GM19043 (cell line): ENCODE measurements around the gene GEN1.

ENCODE experiments used
- ATAC-seq: cut with Tn5 transposase; IDR thresholded peaks from one replicate; pipeline ENCODE4 v1.9.1; 2021; ENCODE audit warnings: low read depth; ENCODE audit not compliant: unreplicated experiment

GEN1 gene

DNA sequence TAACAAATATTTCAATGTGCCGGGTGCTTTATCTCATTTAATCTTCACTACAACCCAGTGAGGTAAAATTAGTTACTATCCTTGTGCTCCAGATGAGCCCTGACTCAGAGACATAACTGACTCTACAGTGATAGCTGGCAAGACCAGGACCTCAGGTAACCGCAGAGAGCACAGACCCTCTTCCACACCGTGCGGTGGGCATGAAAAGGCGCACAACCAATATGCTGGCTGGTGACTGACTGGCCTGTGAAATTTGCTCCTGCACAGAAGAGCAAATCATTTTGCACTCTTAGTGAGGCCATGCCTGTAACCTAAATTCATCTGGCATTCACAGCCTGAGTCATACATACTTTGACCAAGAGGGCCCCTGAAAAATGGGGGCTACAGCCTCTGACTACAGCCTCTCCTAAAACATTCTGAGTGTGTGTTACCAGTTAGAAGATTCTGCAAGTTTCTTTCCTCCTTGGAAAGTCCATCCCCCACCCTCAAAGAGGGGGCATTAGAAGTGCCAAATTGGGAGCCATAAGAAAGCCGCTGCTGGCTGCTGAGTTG, 39.9 kb downstream of the GEN1 start:
- ATAC-seq, result no peak

DNA sequence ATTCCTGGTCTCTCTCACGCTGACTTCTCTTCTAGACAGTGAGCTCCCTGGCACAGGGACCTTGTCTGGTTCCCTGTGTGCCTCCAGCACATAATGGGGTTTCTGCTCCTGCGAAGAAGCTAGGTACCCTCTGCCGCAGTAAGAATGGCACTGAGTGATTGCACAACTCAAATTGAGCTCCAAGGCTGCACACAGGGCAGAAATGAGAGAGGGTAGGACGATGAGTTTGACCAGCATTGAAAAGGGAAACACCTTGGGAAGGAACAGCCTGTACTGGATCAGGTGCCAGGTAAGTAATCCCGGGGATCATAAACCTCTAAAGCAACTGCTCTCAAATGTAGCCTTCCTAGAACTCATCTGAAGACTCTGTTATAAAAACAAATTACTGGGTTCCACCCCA, 41.4 kb downstream of the GEN1 start:
- no peak for ATAC-seq

DNA sequence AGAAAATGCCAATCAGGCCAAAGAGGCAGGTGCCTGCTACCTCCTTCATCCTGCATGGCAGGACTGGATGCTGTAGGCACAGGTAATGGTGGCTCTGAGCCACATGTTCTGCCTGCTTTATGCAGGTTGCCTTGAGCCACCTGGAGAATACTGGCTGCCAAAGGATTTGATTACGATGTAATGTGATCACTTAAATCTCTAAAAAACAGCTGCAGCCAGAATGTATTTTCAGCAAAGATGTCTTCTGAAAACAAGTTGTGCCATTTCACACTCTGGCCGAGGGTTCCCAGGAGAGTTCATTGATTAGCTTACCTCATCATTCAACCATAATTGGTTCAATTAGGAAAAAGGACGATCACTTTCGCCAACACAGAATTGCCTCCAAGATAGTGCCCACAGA, 44.4 kb downstream of the GEN1 start:
- no peak for ATAC-seq

DNA sequence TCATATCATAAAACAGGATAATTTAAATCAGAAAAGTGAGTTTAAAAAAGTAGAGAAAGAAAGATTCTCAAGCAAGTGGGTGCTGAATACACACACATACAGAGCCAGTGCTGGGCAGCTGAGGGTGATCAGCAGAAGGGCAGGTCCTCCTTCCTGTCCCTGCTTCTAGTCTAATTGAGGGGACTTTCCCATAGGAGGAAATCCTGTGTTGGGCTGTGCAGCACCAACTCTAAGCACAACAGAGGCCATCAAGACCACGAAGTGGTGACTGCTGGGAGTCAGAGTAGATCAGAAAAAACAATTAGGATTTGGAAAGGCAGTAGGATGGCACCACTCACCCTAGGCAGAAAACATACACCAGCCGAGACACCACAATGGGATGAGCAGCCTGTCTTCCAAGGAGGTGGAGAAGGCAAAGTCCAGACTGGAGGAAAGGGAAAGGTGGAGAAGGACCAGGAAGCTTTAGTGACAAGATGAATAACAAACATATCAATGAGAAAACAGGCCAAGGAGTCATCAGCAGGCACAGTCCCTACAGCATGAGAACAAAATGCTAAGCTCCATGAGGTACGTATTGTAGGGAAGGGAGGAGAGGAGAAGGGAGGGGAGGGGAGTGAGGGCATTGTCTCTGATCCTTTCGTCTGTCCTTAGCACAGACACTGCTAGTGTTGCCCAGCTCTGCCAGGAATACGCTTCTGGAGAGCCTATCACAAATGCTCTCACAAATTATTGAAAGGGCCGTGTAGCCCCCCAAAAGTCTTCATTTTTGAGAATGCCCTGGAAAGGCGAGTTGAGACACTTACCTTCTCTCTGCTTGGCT, 45.6 kb downstream of the GEN1 start:
- ATAC-seq, result no peak

DNA sequence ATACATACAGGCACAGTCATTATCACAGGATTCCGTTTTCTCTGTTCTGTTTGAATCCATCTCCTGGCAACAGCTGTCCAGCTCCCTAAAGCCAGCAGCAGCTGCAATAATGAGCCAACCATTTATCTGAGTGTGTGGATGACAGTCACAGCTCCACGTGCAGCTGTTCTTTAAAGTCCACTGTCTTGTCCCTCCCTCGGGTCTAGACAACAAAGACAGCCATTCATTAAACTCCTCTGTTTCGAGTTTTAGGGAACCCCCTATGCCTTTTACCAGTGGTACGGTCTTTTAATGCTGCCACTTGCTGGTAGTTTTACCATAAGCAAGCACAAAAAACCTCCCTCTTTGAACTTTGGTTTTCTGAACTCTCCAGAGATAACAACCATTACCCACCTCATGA, 46.3 kb downstream of the GEN1 start:
- ATAC-seq, result no peak

DNA sequence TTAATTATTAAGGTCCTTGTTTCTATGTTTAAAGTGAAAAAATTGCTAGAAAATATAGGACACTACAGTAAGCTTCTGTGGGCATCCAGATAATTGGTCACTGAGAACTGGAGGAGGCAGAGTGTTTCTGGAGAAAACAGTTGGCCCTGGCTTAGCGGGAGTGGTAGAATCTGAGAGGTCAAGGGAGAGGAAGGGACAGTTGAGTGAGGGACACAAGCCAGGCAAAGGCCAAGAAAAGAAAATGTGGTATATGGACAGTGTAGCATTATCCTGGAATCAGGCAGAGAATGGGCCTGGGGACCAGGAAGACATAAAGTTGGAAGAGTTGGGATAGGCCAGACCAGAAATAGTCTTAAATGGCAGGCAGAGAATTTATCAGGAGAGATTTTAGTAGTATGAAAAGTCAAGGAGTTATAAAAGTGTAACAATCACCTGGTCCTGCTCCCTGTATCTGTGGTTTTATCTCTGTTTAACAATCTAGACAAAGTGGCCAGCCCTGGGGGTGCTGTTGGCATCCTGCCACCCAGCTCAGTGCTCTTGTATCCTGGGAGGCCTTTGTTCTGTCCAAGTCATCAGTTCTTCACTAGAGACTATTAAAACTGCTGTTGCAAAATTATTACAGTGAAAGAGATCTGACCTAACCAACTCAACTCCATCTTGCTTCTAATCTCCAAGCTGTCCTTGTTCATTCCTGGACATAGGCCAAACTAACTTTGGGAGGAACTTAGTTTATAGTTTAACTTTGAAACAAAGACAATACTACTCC, 46.9 kb downstream of the GEN1 start:
- no peak for ATAC-seq

DNA sequence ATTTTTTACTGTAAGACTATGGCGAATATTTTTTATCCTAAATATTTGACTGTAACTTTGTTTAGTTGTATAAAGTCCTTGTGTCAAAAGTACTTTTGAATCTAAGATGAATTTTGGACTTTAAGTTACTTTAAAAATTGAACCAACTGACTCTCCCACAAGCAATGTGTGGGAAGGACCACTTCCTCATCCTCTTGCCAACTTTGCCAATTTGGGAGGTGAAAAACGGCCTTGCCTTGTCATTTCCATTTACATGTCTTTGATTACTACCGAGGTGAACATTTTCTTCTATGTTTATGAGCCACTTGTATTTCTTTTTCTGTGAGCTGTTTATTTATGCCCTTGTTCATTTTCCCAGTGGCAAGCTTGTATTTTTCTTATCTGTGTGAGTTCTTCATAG, 49.6 kb downstream of the GEN1 start:
- no peak for ATAC-seq

DNA sequence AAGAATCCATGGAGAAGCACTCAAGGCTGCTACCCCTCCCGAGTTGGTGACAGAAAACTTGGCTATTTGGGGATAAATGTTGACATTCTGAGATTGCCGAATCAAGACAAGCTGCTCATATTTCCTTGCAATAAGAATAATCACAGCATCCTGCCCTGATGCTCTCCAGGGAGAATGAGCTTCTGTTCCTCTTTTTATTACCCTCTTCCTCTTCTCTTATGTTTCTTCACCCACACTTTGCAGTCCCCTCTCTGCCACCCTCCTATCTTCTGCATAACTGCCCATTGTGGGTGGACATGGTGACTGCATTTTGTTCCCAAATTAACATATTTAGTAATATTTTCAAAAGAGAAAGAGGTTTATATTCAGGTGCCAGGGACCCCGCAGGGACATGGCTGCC, 50.4 kb downstream of the GEN1 start:
- ATAC-seq, result peak; percentile 61

DNA sequence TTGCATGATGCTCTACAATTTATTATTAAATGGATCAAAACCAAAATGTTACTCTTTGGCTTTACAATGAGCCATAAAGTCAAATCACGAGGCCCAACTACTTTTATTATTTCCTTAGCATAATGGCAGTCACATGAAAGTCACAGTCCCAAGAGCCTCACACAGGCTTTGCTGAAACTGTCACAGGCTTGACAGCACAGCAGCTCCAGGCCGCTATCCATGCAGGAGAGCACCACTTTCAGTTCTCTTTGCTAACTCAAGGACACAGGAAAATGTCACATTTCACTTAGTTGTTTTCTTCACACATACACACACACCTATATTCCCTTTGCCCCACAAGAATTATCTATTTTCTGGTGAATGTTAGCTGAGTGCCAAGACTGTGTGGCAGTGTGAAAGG, 51.2 kb downstream of the GEN1 start:
- ATAC-seq, result no peak

DNA sequence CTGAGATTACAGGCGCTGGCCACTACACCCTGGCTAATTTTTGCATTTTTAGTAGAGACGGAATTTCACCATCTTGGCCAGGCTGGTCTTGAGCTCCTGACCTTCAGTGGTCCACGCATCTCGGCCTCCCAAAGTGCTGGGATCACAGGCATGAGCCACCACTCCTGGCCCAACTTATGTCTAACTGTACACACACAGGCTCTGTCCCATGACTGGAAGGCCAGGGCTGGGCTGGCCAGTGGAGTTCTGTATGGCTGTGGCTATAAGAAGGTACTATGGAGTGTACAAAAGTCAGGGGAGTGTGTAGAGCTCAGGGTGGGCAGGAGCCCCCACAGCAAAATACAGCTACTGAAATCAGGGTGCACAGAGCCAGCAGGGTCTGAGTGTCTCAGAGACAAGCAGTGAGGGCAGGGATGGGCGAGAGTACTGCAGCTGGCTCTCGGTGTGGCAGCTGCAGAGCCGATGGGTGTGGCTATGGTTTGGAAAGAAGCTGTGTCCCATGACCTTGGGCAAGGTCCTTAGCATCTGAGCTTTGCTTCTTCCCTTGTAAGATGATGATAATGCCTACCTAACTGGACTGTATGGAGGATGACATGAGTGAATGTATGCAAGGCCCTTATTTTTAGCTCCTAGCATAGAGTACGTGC, 51.9 kb downstream of the GEN1 start:
- ATAC-seq, result no peak

DNA sequence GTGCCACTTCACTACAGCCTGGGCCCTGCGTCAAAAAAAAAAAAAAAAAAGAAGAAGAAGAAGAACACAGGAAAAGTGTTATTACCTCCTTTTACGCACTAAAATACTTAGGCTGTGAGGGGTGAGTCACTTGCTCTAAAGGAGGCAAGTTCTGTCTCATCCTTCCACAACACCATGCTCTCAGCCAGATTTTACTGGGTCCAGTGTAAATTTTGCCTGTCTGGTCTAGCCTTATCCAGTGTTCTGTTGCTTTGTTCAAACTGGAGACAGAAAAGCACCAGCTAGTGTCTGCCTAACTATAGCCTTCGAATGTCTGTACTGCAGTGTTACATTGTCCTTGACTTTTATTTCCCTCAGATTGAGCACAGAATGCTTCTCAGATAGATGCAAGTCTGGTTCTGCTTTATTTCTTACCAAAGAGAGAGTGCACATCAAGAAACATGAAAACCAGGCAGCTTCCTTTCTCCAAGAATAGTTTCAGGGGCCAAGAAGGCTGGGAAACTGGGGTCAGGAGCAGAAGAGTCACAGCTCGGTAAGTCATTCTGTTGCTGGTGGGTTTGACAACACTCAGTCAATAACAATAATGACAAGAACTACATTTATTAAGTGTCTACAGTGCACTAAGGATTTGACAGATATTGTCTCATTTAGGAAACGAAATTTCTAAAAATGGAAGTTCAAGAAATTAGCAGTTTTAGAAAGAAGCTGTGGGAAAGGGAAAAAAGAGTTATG, 59.2 kb downstream of the GEN1 start:
- peak; percentile 41 for ATAC-seq

DNA sequence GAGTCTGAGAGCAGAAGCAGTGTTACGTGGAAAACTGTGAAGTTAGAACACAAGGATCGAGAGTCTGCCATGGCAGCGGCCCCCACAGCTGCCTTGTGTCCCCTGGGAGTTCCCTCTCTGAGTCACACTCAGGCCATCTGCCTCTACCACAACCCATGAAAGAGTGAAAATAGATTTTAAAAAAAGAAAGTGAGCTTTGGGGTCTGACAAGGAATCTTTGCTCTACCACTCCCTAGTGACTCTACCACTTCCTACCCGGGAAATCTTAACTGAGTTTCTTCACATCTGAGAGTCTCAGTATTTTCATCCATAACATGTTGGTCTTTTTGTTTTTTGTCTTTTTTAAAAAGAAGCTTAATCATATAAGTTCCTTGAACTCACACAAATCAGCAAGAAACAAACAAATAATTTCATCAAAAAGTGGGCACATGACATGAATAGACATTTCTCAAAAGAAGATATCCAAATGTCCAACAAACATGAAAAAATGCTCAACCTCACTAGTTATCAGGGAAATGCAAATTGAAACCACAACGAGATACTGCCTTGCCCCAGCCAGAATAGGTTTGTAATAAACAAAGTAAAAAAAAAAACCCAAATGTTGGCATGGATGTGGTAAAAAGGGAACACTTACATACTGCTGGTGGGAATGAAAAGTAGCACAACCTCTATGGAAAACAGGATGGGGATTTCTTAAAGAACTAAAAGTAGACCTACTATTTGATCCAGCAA, 60.0 kb downstream of the GEN1 start:
- peak; percentile 83 for ATAC-seq

DNA sequence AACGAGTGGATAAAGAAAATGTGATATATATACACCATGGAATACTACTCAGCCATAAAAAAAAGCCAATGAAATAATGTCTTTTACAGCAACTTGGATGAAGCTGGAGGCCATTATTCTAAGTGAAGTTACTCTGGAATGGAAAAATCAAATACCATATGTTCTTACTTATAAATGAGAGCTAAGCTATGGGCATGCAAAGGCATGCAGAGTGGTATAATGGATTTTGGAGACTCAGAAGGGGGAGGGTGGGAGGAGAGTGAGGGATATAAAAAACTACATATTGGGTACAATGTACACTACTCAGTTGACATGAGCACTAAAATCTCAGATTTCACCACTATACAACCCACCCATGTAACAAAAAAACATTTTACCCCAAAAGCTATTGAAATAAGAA, 60.7 kb downstream of the GEN1 start:
- ATAC-seq, result no peak

DNA sequence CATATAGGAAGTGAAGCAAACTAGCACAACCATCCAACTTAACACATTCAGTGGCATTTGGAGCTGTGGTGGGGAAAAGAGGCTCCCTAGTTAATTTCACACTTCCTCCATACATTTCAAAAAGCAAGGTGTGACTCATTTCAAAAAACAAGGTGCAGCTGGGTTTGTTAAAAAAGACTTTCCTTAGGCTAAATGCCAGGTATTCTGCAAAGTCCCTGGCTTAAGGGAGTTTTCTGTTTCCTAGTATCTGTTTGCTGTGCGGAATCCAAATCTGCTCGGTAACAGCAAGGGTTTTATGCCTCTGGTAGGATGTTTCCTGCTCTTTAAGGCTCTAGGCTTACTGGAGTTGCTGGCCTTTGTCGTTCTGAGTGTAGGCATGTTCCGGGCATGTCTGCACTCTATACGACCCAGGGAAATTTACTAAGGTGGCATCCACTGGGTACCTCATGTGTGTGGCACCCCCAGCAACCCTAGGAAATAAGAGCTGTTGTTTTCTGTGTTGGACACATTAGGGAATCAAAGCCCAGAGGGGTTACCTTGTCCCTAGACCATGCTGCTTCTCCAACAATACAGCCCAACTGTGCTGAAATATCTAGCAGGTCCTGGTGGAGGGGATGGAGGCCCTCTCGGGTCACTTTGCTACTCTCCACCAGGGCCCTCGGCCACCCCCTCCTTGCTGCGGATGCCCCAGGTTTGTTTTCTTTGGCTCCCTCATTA, 61.7 kb downstream of the GEN1 start:
- peak; percentile 23 for ATAC-seq

DNA sequence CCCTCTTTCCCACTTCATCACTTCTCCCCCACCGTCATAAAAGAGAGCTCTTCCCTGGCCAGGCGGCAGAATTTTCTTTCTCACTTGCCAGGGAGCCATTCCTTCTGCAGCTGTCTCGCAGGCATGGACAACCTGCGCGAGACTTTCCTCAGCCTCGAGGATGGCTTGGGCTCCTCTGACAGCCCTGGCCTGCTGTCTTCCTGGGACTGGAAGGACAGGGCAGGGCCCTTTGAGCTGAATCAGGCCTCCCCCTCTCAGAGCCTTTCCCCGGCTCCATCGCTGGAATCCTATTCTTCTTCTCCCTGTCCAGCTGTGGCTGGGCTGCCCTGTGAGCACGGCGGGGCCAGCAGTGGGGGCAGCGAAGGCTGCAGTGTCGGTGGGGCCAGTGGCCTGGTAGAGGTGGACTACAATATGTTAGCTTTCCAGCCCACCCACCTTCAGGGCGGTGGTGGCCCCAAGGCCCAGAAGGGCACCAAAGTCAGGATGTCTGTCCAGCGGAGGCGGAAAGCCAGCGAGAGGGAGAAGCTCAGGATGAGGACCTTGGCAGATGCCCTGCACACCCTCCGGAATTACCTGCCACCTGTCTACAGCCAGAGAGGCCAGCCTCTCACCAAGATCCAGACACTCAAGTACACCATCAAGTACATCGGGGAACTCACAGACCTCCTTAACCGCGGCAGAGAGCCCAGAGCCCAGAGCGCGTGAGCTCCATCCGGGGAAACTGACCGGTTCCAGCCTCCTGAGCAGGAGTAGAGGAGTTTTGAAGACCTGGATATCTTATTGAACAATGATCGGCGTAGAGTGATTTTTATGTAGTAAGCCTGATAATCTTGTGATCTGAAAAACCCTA, 62.7 kb downstream of the GEN1 start, which contains the start of gene MSGN1:
Gene MSGN1 (plus strand): TSS at position 65 of the 850 bp plus-strand sequence. CDS start 59 bp downstream, at position 124.
- ATAC-seq, result no peak

DNA sequence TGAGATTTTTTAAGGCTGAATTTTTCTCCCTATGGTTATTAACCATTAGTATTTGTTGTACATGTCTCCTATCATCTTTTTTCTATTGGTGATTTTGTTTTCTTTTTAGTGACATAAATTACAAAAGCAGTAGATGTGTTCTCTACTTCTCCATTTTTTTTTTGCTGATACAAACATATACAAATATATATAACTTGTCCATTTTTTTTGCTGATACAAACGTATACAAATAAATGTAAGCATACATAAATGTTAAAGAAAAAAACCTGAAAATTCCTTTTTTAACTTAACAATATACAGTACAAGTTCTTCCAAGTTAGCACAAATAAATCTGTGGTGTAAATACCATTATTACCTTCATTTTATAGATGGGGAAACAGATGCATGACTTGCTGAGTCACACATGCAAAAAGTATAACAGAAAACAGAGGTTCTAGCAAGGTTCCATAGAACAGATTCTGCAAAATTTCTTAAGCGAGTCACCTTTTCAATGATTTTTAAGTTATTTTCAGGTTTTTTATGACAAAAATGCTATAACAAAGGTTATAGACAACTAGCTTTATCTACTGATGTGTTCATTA, 64.4 kb downstream of the GEN1 start:
- no peak for ATAC-seq

DNA sequence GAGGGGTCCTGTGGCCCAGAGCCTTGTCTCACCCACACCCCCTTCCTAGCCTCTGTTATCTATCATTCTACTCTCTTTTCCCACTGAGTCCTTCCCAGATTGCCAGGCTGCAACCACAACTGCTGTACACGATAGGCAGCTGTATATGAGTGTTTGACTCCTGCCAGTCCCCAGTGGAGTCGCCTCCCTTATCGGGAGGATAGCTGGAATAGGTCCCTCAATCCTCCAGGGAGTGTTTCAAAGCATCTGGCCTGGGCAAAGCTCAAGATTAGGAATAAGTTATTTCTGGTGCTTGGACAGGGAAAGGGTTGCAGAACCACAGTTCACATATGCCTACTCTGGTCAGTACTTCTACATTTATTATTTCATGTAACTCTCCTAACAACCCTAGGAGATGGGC, 67.1 kb downstream of the GEN1 start:
- ATAC-seq, result no peak
